Caki2 (cell line): ENCODE results near the gene MAP3K13. TPM values are rescaled to one million over a fixed set of nuclear protein-coding genes. Genes with fewer than 3 reads are reported as not detected.
"Not testable (repeated sequence)": the region's sequence is repeated elsewhere in the genome, so short reads cannot be mapped to it uniquely, and the experiment has no call there.

ENCODE experiments used
- DNase-seq: peaks from one replicate; pipeline ENCODE4 v3.0.0-alpha.2; 2015; ENCODE audit warnings: low read depth
- in situ Hi-C: cut with HindIII; loops from 2 replicates; pipeline ENCODE4 v1.10.0; 2016; ENCODE audit warnings: low sequenced_read_pairs, low pct_unique_long_range_greater_than_20kb, mixed read lengths
- total RNA-seq: library from RNA; depleted of rRNA; stranded (reverse); fragments of >200 nt; shearing (Covaris generic); gene quantifications from 2 replicates; pipeline ENCODE4 v1.2.3, GENCODE V29; 2014; ENCODE audit warnings: low replicate concordance

The MAP3K13 gene
- total RNA-seq, 1 experiment from 2014 or later = 16.9 TPM

- in situ Hi-C loops = no loop called here
- DNase-seq = no peak
Measured at GRCh38 chr3:185473290-185473815, 110.4 kb downstream of the MAP3K13 start.

- DNase-seq, in situ Hi-C loops: not testable (repeated sequence)
Measured at GRCh38 chr3:185474922-185475321, 112.0 kb downstream of the MAP3K13 start.

DNA sequence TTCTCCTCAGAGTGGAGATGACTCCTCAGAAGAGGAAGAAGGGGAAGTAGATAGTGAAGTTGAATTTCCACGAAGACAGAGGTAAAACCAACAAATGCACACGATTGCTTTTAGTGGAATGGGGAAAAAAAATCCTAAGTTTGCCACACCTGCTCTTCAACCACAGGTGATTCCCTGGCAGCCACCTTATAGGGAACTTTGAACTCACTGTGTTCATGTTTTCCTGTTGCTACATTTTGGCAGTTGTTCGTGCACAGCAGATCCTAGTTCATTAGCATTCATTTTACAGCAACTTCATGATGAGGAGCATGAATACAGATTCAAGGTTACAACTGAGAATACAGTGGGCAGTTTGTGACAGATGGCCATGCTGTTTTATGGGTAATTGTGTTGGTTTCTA is 114.4 kb downstream of the MAP3K13 start:
- DNase-seq = no peak
- in situ Hi-C loops = no loop called here

- in situ Hi-C loops = no loop called here
Measured at GRCh38 chr3:185479373-185479945, 116.5 kb downstream of the MAP3K13 start.

GRCh38 chr3:185484296-185484695 is 121.4 kb downstream of the MAP3K13 start:
- DNase-seq = no peak
- in situ Hi-C loops = no loop called here

More at GRCh38 chr3:185479373-185479945, 116.5 kb downstream of the MAP3K13 start:
- no peak for DNase-seq

DNA sequence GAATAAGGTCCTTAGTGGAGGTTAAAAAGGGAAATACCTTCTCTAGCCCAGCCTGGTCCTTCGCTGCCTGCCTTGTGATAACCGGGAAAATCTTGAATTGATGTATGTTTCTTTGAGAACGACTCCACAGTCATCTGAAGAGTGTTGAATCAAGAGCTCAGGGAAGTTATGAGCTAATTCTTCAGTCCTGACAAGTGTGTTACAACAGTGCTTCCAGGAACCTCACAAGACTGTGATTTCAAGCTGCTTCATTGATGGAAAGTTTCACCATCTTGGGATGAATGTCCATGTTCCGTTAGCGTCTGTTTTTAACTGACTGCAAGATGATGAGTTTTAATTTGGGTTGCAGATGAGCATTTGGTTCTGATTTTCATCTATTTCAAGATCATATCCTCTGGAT is 123.5 kb downstream of the MAP3K13 start:
- DNase-seq = no peak
- in situ Hi-C loops = no loop called here

DNA sequence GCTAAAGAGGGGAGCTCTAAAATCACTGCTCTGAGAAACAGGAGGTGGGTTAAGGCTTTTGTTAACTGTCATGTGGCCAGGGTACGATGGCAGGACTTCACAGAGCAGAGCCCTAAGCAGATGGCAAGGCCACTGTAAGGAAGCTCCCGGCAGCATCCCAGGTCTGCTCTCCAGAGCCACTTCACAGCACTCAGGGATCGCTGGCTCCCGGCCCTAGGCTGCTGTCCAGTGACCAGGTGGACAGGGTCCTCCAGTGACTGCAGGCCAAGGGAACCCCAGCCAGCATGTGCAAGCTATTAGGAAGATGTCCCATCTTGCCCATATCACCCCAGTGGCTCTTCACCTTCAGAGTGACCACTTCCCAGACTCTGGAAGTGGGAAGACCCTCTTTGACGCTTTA is 125.5 kb downstream of the MAP3K13 start:
- in situ Hi-C loops = no loop called here
- DNase-seq = no peak

GRCh38 chr3:185489462-185489861 is 126.5 kb downstream of the MAP3K13 start:
- no peak for DNase-seq
- in situ Hi-C loops = no loop called here

DNA sequence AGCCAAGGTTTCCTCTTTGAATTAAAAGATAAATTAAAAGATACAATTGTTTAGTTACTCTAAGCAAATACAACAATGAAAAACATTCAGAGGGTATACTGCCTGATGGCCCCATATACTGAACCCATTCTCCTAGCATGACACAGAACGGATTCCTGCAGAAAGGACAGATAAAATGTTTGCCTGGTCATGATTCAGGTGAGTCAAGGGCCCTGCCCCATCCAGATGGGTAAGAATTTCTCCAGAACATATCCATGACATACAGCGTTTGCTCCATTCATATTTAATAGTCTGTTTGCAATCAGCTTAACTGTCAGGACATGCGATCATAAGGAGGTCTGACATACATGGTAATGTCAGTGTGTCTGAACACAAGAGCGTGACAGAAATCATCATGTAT is 127.3 kb downstream of the MAP3K13 start:
- in situ Hi-C loops = no loop called here
- DNase-seq = no peak

DNA sequence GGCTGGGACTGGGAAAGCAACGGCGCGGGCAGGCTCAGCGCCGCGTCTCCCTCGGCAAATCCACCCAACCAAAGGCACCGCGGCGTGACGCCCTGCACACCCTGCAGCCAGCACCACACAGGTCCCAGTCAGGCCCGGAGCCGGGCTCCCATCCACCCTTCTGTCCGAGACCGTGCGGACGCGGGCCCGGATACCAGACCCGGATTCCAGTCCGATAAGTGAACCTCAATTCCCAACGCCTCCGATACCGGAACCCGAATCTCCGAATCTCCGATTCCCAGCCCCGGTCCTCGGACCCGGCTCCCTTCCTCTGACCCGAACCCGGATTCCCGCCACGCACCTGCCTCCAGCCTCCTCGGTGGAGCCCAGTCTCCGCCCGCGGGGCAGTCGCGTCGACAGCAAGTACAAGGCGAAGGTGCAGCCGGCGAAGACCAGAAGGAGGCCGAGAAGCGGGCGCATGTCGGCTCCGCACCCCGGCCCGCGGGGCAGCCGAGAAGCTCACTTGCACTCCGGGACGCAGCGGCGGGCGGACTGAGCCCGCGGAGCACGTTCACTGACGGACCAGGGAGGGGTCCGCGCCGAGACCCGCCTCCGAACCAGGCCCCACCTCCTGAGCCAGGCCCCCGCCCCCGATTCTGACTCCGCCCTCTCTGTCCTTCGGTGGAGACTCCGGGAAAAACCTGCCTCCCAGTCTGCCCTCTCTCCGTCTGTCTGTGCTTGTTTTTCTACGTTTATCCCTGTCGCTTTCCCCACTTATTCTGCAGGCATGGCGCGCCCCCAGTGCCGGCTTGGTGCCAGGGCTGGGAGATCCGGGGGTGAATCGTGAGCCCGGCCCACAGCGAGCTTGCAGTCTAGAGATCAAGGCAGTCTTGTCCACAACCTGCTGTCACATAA is 135.8 kb downstream of the MAP3K13 start, which contains the start of gene TMEM41A:
TSS of gene TMEM41A (minus strand) at position 533 of the 894 bp plus-strand sequence. CDS start at position 459, 74 bp downstream.
- in situ Hi-C loops = no loop called here

DNA sequence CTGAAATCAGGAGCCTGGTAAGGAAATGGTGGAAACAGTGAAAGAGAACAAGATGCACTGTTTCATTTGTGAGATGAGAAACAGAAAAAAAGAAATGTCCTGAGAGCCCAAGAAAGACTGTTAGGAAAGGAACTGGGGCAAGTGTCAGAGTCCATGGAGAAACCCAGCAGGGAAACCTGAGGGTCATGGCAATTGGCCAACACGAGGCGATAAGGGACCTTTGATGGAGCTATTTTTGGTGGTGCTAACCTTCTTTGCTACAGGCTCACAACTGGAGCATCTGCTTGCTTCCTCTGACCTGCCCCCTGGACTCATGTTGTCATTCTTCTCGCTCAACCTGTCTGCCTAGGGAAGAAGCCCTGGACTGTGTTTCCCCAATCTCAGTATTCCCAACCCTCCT is 140.1 kb downstream of the MAP3K13 start:
- in situ Hi-C loops = no loop called here

More for the DNA sequence above, 135.8 kb downstream of the MAP3K13 start, which contains the start of gene TMEM41A:
- DNase-seq = peak; percentile 85

DNA sequence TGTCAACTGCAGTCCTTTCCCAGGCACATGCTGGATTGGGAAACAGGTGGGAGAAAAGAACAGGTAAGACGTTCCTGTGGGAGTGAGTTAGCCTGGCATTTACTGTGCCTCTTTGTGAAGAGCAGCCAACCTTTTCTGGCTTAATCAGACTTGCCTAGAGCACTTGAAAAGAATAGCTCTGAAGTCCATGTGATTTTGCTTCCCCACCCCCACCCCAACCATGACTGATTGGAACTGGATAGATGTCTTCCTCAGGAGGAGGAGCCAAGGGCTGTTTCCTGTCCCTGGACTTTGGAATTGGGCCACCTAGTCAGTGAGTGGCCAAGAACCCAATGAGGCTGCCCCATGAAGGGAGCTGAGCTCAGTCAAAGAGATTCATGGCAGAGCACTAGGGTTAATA is 140.6 kb downstream of the MAP3K13 start:
- no peak for DNase-seq
- in situ Hi-C loops = no loop called here

More for the DNA sequence above, 140.1 kb downstream of the MAP3K13 start:
- DNase-seq = no peak

GRCh38 chr3:185504636-185505035 is 141.7 kb downstream of the MAP3K13 start:
- DNase-seq = no peak
- in situ Hi-C loops = no loop called here

- in situ Hi-C loops = no loop called here
- no peak for DNase-seq
Measured at GRCh38 chr3:185507883-185508282, 144.9 kb downstream of the MAP3K13 start.

- DNase-seq = no peak
- in situ Hi-C loops = no loop called here
Measured at GRCh38 chr3:185508335-185508991, 145.5 kb downstream of the MAP3K13 start.

- no peak for DNase-seq
- in situ Hi-C loops = no loop called here
Measured at GRCh38 chr3:185511711-185512110, 148.8 kb downstream of the MAP3K13 start.

GRCh38 chr3:185517387-185518130 is 154.6 kb downstream of the MAP3K13 start:
- in situ Hi-C loops = no loop called here
- no peak for DNase-seq

DNA sequence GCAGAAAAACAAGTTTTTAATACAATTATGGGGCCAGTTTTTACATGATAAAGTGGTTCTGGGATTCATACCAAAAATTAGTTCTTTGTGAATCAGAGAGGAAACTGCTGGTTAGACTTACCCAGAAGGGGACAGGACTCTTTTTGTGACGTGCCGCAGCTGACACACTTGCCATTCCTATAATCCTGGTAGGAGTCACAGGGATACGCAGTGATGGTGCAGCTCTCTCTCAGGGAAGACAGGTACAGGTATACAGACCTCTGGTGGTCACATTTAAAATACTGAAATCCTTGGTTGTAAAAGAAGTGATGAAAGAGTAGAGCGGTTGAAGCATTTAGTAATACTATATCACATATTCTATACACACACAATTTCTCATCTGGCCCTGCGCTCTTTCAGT is 156.1 kb downstream of the MAP3K13 start:
- in situ Hi-C loops = no loop called here
- no peak for DNase-seq
